Embryonic facial prominence (tissue), 1 donor: ENCODE results near the gene CACNB1.

Source experiments
- DNase-seq: peaks from one replicate; pipeline ENCODE4 v3.0.0-alpha.2; 2016; ENCODE audit errors: extremely low spot score

Gene CACNB1

GRCh38 chr17:39123627-39124026, 73.8 kb downstream of the CACNB1 start:
- DNase-seq = no peak
